Central memory CD4-positive, alpha-beta T cell (primary cell): ENCODE measurements around the gene TBCC.
"Not testable (repeated sequence)": the region's sequence is repeated elsewhere in the genome, so short reads cannot be mapped to it uniquely, and the experiment has no call there.

Experiments used
- DNase-seq: peaks from one replicate; pipeline ENCODE4 v3.0.0; 2022

The TBCC gene

GRCh38 chr6:42727627-42728026 is 18.3 kb downstream of the TBCC start:
- DNase-seq: no peak

- no peak for DNase-seq
These were observed 18.8 kb downstream of the TBCC start for GRCh38 chr6:42727087-42727611.

GRCh38 chr6:42726485-42727086 is 19.3 kb downstream of the TBCC start:
- peak; percentile 76 for DNase-seq

GRCh38 chr6:42726026-42726425 is 19.9 kb downstream of the TBCC start:
- no peak for DNase-seq

- DNase-seq: no peak
These were observed 21.1 kb downstream of the TBCC start for GRCh38 chr6:42724825-42725224.

GRCh38 chr6:42722497-42722896 is 23.4 kb downstream of the TBCC start, which contains the start of gene PRPH2:
PRPH2 (minus strand) TSS chr6:42722597; CDS start chr6:42722334, 263 bp downstream.
- DNase-seq: no peak

GRCh38 chr6:42720739-42721138 is 25.2 kb downstream of the TBCC start:
- DNase-seq: no peak

- DNase-seq: no peak
These were observed 30.0 kb downstream of the TBCC start for GRCh38 chr6:42715871-42716270.

GRCh38 chr6:42714098-42714761 is 31.7 kb downstream of the TBCC start:
- DNase-seq: no peak

GRCh38 chr6:42711930-42712329 is 34.0 kb downstream of the TBCC start:
- DNase-seq: no peak

GRCh38 chr6:42710316-42710715 is 35.6 kb downstream of the TBCC start:
- DNase-seq: no peak

- no peak for DNase-seq
These were observed 36.0 kb downstream of the TBCC start for GRCh38 chr6:42709871-42710270.

- DNase-seq: no peak
These were observed 37.8 kb downstream of the TBCC start for GRCh38 chr6:42708096-42708495.

GRCh38 chr6:42707595-42707994 is 38.3 kb downstream of the TBCC start:
- no peak for DNase-seq

- DNase-seq: no peak
These were observed 40.9 kb downstream of the TBCC start for GRCh38 chr6:42704937-42705374.

GRCh38 chr6:42704251-42704936 is 41.5 kb downstream of the TBCC start:
- no peak for DNase-seq

- not testable (repeated sequence) for DNase-seq
These were observed 43.1 kb downstream of the TBCC start for GRCh38 chr6:42702786-42703185.

- DNase-seq: no peak
These were observed 43.7 kb downstream of the TBCC start for GRCh38 chr6:42702200-42702599.

GRCh38 chr6:42698217-42698616 is 47.7 kb downstream of the TBCC start:
- no peak for DNase-seq

- DNase-seq: no peak
These were observed 48.6 kb downstream of the TBCC start for GRCh38 chr6:42697268-42697655.

- DNase-seq: no peak
These were observed 49.2 kb downstream of the TBCC start for GRCh38 chr6:42696526-42697267.

- no peak for DNase-seq
These were observed 51.3 kb downstream of the TBCC start for GRCh38 chr6:42694586-42694985.
